GM12872 (cell line): ENCODE data around the gene CRYM.

ENCODE experiments used
- TF ChIP-seq, protein P1 (sequence below): IDR thresholded peaks from 3 replicates; pipeline ENCODE4 v1.5.1; 2011; ENCODE audit warnings: low read depth, mild to moderate bottlenecking, low read length, moderate library complexity; ENCODE audit not compliant: insufficient read depth

CRYM gene

GRCh38 chr16:21224800-21225199 lies 53.3 kb downstream of the CRYM start:
- TF ChIP-seq, protein P1, sequence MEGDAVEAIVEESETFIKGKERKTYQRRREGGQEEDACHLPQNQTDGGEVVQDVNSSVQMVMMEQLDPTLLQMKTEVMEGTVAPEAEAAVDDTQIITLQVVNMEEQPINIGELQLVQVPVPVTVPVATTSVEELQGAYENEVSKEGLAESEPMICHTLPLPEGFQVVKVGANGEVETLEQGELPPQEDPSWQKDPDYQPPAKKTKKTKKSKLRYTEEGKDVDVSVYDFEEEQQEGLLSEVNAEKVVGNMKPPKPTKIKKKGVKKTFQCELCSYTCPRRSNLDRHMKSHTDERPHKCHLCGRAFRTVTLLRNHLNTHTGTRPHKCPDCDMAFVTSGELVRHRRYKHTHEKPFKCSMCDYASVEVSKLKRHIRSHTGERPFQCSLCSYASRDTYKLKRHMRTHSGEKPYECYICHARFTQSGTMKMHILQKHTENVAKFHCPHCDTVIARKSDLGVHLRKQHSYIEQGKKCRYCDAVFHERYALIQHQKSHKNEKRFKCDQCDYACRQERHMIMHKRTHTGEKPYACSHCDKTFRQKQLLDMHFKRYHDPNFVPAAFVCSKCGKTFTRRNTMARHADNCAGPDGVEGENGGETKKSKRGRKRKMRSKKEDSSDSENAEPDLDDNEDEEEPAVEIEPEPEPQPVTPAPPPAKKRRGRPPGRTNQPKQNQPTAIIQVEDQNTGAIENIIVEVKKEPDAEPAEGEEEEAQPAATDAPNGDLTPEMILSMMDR = no peak

GRCh38 chr16:21223787-21224186 lies 54.3 kb downstream of the CRYM start:
- TF ChIP-seq, protein P1 = no peak

DNA sequence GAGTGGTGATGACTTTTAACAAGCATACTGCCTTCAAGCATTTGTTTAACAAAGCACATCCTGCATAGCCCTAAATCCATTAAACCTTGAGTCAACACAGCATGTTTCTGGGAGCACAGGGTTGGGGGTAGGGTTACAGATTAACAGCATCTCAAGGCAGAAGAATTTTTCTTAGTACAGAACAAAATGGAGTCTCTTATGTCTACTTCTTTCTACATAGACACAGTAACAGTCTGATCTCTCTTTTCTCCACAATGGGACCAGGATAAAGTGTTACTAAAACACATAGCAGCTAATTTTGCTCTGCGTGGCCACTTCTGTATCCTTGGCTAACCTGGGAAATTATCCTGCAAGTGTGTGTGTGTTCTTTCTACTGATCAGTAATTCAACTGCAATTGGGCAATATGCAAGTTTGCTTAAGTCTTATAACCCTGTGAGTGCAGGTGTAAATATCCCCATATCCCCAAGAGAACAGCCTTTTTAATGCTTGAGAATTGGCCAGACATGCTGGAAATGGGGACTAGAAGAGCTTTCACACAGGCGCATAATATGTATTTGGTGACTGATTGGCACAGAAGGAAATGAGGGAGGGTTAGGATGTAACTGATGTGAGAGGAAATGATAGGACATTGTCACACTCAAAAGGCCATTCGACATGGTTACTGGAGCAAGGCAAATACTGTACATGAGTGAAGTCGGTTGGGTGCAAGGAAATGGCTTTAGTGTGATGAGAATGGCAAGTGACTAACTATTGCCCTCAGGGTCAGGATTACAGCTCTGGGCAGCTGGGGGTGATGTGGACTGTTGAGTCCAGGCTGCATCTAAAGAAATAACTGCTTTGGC lies 55.4 kb downstream of the CRYM start:
- TF ChIP-seq, protein P1 = no peak

- TF ChIP-seq, protein P1 = no peak
Measured at GRCh38 chr16:21219551-21219950, 58.5 kb downstream of the CRYM start.

DNA sequence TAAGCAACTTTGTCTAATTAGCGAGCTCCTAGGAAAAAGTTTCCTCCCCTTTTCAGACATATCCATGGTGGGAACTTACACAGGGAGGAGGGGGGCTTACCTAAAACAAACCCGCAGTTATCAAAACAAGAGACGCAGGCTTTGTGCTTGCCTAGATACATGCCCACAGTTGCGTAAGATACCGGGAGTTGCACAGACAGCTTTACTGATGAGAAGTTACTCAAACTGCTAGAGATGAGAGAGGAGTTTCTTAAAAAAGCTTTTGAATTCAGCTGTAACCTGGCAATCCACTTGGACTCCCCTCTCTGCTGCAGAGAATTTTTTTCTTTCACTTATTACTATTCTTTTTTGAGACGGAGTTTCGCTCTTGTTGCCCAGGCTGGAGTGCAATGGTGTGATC lies 59.9 kb downstream of the CRYM start:
- TF ChIP-seq, protein P1 = no peak

DNA sequence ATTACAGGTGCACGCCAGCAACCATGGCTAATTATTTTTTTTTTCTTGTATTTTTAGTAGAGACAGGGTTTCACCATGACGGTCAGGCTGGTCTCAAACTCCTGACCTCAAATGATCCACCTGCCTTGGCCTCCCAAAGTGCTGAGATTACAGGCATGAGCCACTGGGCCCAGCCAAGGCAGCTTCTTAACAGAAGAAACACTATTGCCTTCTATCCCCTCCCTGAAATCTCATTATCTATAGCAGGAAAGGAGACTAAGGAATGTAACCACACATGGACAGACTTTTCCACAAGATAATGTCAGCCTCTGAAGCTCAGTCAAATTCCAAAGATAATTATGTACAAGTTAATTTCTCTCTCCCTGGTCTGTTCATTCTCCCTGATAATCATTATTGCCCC lies 61.0 kb downstream of the CRYM start:
- TF ChIP-seq, protein P1 = no peak

GRCh38 chr16:21214086-21214485 lies 64.0 kb downstream of the CRYM start:
- TF ChIP-seq, protein P1 = no peak
